Ovary (tissue), 3 donors: ENCODE data around the gene MTUS2.

Experiments used
- POLR2A ChIP-seq: fragments of 450-650 bp; IDR thresholded peaks from one replicate; pipeline ENCODE4 v1.6.1; 2017; ENCODE audit warnings: antibody characterized with exemption, mild to moderate bottlenecking, moderate library complexity
- TF ChIP-seq, protein P1 (sequence below), 3 donors: fragments of 450-650 bp in 2 of 3; fragments of 200-600 bp in 1 of 3; IDR thresholded peaks; one replicate each; pipeline versions ENCODE4 v1.5.1 to v1.8.0; 2016 to 2022; ENCODE audit warnings: antibody characterized with exemption in 3 of 3, mild to moderate bottlenecking in 1 of 3
- donor health status: DM: no; HTN: no; CAD: no.

GRCh38 chr13:29077051-29077813, 257.1 kb downstream of the MTUS2 start:
- TF ChIP-seq, protein P1, sequence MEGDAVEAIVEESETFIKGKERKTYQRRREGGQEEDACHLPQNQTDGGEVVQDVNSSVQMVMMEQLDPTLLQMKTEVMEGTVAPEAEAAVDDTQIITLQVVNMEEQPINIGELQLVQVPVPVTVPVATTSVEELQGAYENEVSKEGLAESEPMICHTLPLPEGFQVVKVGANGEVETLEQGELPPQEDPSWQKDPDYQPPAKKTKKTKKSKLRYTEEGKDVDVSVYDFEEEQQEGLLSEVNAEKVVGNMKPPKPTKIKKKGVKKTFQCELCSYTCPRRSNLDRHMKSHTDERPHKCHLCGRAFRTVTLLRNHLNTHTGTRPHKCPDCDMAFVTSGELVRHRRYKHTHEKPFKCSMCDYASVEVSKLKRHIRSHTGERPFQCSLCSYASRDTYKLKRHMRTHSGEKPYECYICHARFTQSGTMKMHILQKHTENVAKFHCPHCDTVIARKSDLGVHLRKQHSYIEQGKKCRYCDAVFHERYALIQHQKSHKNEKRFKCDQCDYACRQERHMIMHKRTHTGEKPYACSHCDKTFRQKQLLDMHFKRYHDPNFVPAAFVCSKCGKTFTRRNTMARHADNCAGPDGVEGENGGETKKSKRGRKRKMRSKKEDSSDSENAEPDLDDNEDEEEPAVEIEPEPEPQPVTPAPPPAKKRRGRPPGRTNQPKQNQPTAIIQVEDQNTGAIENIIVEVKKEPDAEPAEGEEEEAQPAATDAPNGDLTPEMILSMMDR (IDR thresholded peaks at IDR 0.05) = no peak
- TF ChIP-seq POLR2A = no peak
